Bone marrow (tissue), 2 donors: ENCODE results near the gene PRTFDC1.
"Not testable (repeated sequence)": the region's sequence is repeated elsewhere in the genome, so short reads cannot be mapped to it uniquely, and the experiment has no call there.

Experiments
- DNase-seq, 2 donors: peaks; one replicate each; lab custom pipeline; 2025; lab: John Stamatoyannopoulos, UW

PRTFDC1 gene

DNA sequence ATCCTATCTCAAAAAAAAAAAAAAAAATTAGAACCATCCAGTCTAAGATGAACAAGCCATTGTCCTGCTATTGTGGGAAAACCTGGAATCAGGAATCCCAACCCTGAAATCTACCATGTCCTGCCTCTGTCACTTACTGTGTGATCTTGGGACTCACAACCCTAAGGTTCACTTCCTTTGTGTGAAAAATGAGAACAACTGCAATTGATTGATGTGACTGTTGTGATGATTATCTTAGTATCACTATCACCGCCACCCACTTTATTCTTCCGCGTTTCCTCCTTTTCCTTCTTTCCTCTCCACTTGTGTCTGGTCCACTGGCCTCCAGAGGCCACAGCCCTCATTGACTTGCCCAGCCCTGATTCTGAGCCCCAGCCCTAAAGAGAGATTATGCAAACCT is 12.6 kb upstream of the PRTFDC1 start:
- no peak for DNase-seq

DNA sequence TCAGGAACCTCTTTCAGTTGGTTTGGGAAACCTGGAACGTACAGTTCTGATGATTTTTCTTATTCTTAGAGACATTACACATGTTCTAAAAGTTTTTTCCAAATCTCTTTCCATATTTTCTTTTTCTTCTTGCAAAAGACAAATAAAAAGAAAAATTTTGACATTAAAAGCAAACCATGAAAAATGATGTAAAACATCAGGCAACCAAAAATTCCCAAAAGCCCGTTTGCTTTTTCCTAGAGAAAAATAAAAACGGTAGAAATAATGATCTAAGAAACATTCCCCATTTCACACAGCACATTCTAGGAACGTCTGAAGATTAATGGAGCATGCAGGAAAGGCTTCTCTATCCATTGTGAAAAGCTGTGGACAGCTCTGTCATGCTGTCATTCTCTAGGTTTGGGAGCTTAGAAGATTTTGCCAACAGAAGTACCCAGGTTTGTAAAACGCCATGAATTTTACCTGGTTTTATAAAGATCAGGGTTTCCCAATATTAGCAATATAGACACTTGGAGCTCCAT is 11.2 kb upstream of the PRTFDC1 start:
- no peak for DNase-seq

GRCh38 chr10:24962995-24963394 is 10.6 kb upstream of the PRTFDC1 start:
- no peak for DNase-seq

DNA sequence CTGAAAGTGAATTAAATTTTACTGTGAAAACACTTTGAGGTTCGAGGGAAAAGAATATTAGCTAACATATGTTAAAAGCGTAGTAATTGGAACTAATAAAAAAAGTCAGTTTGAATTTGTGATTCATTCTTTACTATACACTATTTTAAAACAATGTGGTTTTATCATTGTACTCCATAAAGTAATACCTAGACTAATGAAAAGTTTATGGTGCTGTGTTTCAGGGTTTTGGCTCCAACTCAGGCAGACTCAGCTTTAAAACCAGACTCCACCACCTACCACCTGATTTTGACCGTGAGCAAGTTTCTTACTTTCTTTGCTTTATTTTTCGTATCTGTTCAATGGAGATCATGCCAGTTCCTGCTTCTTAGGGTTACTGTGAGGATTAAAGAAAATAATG is 9.2 kb upstream of the PRTFDC1 start:
- DNase-seq: no peak

DNA sequence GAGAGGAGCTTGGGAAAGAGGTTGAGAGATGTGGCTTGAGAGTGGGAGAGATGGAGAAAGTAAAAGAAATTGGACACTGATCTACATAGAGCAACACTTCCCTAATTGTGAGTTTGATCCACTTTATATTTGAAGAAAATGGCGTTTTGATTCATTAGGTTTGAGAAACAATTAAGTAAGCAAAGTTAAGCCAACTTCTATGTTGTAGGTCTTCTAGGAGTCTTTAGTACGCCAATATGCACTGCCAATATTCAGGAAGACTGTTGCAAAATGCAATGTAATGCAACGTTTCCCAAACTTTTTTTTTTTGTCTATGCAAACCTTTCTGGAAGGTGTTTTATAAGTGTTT is 7.0 kb upstream of the PRTFDC1 start:
- DNase-seq: no peak

GRCh38 chr10:24958721-24959381 is 6.4 kb upstream of the PRTFDC1 start:
- DNase-seq: no peak

DNA sequence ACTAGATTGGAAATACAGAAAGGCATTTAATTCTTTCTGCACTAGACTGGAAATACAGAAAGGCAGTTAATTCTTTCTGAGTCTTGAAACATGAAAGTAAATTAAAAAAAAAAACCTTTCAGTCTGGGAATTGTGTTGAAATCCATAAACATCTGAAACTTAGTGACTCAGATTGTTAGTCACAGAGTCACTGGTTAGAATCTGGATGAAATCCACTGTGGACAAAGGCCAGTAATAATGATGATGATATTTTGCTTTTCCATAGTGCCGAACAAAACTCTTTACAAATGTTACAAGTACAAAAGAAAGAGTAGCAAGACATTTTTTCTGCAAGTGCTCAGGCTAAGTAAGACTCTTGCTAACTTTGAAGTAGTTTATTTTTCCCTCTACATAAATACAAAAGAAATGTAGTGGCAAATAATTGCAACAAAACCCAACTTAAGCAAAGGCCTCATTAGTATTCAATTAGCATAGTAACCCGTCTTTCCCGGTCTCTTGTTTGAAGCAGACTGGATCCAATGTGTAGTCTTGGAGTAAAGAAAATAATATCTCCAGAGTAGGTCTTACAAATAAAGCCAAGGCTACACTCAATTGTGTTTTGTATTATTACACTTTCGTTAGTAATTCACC is 5.8 kb upstream of the PRTFDC1 start:
- no peak for DNase-seq

GRCh38 chr10:24957624-24958051 is 5.2 kb upstream of the PRTFDC1 start:
- not testable (repeated sequence) for DNase-seq

GRCh38 chr10:24953675-24954074 is 1.3 kb upstream of the PRTFDC1 start:
- DNase-seq: no peak

DNA sequence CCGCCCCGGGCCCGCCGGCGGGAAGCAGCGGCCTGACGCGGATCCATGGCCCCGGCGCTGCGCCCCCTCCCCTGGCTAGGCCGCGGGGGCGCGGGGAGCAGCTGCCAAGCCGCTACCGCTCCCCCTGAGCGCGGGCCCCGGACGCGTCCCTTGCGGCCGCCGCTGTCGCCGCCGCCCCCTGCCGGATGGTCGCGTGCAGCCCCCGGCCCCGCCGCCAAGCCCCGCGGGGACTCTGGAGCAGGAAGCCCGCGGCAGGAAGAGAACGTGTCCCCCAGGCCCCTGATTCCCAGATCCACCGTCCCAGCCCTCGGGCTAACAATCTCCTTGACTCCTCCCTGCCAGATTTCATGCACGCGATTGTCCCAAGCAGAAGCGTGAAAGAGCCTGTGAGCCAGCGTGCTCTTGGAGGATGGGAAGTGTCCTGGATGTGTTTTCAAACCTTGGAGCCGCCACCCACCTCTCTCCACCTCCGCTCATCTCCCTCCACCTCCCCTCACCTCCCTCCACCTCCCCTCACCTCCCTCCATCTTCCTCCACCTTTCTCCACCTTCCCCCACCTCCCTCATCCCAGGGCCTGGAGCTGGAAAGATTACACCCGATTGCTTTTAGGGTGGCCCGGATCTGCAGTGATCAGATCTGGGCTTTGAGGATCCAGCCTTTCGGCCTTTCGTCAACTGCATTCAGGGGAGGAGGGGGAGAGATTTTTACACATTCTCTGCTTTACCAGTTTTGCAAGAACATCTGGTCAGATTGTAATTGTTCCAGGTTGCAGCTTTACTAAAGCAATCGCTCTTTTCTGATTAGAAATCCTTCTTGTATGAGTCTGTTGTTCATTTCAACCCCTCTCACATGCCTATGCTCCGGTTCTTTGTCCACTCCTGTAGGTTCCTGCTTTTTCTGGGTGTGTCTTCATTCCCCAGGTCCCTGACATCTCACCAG is 570 bp upstream of the PRTFDC1 start:
- DNase-seq: no peak

- DNase-seq: no peak
These were observed 934 bp downstream of the PRTFDC1 start for GRCh38 chr10:24951201-24952142.

DNA sequence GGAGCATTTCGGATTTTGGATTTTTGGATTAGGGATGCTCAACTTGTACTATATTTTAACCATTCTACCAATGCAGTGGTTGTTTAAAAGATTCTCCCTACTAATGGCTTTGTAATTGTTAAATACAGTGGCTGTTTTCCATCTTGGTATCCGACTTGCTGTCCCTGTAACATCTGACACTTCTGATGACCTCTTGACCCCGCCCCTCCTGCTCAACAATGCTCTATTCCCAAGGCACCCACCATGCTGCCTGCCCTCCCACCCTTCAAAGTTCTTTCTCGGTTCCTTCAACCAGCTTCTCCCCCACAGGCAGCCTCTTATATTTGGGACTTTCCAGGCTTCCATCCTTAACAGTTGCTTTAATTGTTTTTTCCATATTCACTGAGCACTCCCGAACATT is 2.0 kb downstream of the PRTFDC1 start:
- no peak for DNase-seq

DNA sequence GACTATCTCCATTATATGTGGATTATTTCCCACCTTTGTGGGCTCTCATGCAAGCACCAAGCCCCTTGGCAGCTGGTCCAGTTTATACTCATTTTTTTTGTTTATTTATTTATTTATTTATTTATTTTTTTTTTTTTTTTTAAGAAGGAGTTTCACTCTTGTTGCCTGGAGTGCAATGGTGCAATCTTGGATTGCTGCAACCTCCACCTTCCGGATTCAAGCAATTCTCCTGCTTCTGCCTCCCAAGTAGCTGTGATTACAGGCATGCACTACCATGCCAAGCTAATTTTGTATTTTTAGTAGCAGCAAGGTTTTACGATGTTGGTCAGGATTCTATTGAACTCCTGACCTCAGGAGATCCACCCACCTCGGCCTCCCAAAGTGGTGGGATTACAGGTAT is 2.8 kb downstream of the PRTFDC1 start:
- DNase-seq: no peak

DNA sequence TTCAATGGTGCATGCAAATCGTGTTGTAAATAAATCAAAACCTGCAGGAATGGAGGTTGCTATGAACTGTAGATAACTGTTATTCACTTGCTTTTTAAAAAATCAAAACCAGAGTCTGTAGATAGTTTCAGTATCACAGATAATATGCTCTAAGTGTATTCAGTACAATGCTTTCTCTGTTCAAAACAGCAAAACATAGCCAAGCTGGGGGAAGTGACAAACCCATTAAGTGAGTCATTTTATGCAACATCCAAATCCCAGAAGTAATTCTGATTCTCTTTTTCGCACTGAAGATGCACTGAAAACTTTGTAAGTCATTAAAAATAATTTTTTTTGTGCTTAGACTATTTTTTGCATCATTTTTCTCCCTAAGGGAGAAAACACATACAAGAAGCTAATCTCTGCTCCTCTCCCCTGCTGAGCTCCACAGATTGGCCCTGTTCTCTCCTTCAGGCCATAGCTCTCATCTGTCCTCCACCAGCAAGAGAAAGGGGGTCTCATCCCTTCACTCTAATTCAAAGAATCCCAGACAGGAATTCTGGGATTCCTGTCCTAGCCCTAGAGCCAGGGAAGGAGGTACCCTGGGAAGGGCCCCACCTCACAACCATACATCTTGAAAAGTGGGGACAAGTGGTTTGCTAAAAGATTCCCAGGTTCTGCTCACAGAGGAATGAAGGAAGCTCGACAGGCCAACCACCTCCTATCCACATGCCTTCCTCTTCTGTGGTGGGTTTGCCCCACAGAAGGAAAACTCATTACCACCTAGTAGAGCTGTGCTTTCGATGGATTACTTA is 4.9 kb downstream of the PRTFDC1 start:
- DNase-seq: no peak

DNA sequence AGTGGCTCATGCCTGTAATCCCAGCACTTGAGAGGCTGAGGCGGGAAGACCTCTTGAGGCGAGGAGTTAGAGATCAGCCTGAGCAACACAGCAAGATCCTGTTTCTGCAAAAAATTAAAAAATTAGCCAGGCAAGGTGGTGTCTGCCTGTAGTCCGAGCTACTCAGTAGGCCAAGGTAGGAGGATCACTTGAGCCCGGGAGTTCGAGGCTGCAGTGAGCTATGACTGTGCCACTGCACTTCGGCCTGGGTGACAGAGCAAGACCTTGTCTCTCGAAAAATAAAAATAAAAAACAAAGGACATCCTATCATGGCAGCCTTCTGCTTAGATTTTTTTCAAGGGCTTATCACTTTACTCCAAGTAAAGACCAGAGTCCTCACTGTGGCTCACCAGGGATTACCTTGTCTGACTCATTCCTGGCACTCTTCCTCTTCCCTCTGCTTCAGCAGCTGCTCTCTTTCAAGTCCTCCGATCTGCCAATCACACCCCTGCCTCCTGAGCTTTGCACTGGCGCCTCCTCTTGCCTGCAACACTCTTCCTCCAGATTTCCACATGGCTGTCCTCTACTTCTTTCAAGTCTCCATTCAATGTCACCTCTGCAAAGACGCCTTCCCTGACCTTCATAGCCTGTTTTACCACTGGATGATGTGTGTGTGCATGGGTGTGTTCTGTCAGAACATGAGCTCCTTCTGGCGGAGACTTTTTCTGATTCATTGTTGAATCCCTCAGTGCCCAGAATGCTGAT is 7.7 kb downstream of the PRTFDC1 start:
- no peak for DNase-seq

GRCh38 chr10:24938525-24938924 is 13.9 kb downstream of the PRTFDC1 start:
- no peak for DNase-seq

DNA sequence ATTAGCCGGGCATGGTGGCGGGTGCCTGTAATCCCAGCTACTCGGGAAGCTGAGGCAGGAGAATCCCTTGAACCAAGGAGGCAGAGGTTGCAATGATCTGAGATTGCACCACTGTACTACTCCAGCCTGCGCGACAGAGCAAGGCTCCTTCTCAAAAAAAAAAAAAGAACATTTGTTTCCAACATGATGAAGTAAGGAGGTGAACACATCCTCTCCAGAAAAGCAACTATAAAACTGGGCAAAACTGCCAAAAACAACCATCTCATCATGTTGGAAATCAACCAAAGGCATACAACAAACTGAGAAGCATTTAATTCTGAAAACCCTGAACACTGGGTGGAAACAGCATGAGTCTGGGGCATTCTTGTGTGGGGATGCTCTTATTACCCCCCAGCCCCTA is 14.3 kb downstream of the PRTFDC1 start:
- no peak for DNase-seq

DNA sequence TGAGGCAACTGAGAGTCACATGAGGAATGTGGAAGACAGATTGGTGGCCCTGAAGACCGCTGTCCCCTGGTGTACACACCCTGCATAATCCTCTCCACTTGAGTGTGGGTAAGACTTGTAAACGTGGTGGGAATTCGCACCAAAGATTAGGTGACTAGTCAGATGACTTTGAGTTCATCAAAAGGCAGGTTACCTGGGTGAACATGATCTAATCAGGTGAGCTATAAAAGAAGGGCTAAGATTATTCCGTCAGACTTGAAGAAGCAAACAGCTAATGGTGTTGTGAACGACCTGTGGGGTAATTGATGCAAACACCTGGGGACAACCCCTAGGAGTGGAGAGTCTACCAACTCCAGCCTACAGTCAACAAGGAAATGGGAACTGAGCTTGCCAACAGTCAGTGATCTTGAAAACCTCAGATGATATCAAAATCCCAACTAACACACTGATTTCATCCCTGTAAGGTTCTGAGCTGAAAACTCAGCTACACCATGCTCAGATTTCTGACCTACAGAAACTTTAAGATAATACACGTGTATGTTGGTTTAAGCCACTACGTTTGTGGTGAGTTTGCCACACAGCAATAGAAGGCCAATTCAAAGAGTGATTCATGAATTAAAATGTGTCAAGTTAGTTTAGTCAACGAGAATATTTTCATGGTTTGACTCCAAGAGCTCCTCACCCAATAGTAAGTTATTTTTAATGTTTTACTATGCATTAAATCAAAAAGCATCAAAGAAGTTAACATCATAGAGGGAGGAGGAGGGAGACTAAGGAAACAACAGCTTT is 16.7 kb downstream of the PRTFDC1 start:
- DNase-seq: no peak

GRCh38 chr10:24931236-24931635 is 21.2 kb downstream of the PRTFDC1 start:
- DNase-seq: no peak
